ENCODE measurements around the gene SMIM44.

SMIM44 gene

GRCh38 chr19:3434630-3435553 is 48.3 kb downstream of the SMIM44 start:
- peak; percentile 91 for DNase-seq (ENCODE audit: low read depth)

DNA sequence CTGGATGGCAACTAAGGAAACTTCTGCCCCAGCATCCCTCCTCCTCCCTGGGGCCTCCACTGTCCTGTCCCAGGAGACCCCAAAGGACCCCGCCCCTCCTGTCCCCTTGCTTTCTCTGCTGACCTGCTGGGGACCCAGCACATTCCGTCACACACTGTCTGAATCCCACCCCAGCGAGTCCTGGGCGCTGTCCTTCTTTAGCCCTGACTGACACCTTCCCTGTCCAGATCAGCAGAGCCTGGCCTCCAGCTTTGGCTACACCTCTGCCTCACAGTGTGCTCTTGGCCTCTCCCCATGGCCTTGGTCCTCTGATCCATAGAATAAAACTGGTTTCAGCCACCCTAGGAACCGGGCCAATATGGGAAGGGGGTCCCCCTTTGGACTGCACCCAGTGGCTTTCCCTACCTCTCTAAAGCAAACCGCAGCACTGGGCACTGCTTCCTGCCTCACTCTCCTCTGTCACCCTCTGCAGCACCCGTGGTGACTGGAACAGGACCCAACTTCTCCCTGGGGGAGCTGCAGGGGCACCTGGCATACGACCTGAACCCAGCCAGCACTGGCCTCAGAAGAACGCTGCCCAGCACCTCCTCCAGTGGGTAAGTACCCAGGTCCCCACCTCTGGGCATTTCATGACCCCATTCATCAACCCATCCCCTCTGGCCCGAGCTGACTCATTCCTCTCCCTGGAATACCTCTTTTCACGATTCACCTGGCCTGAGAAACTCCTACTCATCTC is 49.3 kb downstream of the SMIM44 start:
- DNase-seq (ENCODE audit: low read depth) = no peak

DNA sequence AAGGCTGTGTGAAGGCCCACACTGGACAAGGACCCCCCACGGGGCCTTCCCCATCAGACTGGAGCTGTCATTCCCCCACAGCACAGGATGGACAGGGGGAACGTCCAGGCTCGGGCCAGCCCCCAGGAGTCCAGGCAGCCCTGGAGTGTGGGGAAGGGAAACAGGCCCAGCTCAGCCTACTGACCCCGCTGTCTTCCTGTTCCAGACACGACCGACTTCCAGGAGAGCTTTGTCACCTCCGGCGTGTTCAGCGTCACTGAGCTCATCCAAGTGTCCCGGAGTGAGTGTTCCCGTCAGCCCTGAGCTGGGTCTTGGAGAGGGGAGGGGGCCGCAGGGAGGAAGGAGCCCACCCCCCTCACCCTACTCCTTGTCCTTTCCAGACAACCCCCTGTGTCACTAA is 49.9 kb downstream of the SMIM44 start:
- DNase-seq (ENCODE audit: low read depth) = no peak

Data from stromal cell of bone marrow (primary cell).